Measurements from ENCODE around the gene CMTM8.
A peak's percentile ranks its signal among the peaks of the same experiment; 100 is the strongest.

CMTM8 gene

GRCh38 chr3:32219537-32219936 is 18.9 kb upstream of the CMTM8 start:
- no peaks in the 10 kb centered on the region for H3K36me3 ChIP-seq (replicated peaks in 1 of 2; ENCODE audit: control insufficient read depth in 2 of 2, insufficient read depth in 2 of 2, low read length in 2 of 2)
- H3K18ac ChIP-seq (ENCODE audit: low read length) = no peak overlapping the region

DNA sequence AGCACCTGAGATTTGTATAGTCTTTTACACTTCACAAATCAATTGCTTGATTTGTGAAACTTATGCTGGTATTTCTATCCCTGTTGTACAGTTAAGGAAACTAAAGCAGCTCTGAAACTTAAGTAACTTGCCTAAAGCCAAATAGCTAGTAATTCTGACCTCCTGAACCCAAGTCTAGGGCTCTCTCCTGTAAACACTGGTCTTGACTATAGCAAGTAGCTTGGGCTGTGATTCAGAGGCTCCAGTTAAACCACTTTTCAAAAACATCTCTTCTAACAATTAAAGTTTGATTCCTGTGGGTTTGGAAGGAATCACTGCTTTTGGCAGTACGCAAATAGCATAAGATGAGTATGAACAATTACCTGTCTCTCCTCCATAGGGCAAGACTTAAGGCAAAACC is 18.5 kb upstream of the CMTM8 start:
- H2BK15ac ChIP-seq (ENCODE audit: low read length) = no peak overlapping the region
- H3K23ac ChIP-seq (ENCODE audit: low read depth, low read length, poor library complexity) = no peak overlapping the region
- H2BK120ac ChIP-seq (ENCODE audit: low read depth, low read length) = no peak overlapping the region
- H2BK5ac ChIP-seq (ENCODE audit: low read length) = no peak overlapping the region
- H3K18ac ChIP-seq (ENCODE audit: low read length) = no peak overlapping the region
- no peak overlapping the region for H4K8ac ChIP-seq (ENCODE audit: low read depth, low read length)
- no peak overlapping the region for H3K4me2 ChIP-seq (ENCODE audit: insufficient read depth, low read length, poor library complexity, severe bottlenecking)
- no peak overlapping the region for H2AK5ac ChIP-seq (ENCODE audit: low read depth, low read length)
- H3K4me1 ChIP-seq (ENCODE audit: control insufficient read depth in 2 of 2, insufficient read depth in 1 of 2, low read depth in 1 of 2, low read length in 2 of 2) = peaks cover 2 to 14% of the 10 kb centered on the region in 2 donors
- H3K14ac ChIP-seq (ENCODE audit: low read length) = no peak overlapping the region
- H2BK12ac ChIP-seq (ENCODE audit: low read length) = no peak overlapping the region
- no peak overlapping the region for H4K91ac ChIP-seq (ENCODE audit: low read depth, low read length, poor library complexity)
- H3K27me3 ChIP-seq (ENCODE audit: control insufficient read depth in 3 of 3, insufficient read depth in 3 of 3, low read depth in 1 of 3, low read length in 3 of 3) = peaks cover 0 to 2% (median 0%) of the 10 kb centered on the region in 3 experiments
- no peaks in the 10 kb centered on the region for H3K36me3 ChIP-seq (replicated peaks in 1 of 2; ENCODE audit: control insufficient read depth in 2 of 2, insufficient read depth in 2 of 2, low read length in 2 of 2)
- WGBS, 2 donors (ENCODE audit: extremely low coverage in 2 of 2, insufficient read length in 2 of 2, insufficient replicate concordance in 1 of 2) = no CpG with 5 or more reads among the region's 1 CpG
- H3K9me3 ChIP-seq (replicated peaks in 1 of 2; ENCODE audit: control insufficient read depth in 2 of 2, insufficient read depth in 1 of 2, low read depth in 1 of 2, low read length in 2 of 2) = no peaks in the 10 kb centered on the region
- H3K9ac ChIP-seq (ENCODE audit: low read depth, low read length, poor library complexity) = no peak overlapping the region
- no peak overlapping the region for H3K27ac ChIP-seq (replicated peaks; ENCODE audit: low read length)
- peak overlapping the region; percentile 11 for H2AFZ ChIP-seq (ENCODE audit: low read length)
- H3K79me1 ChIP-seq (ENCODE audit: low read depth, low read length) = no peaks in the 10 kb centered on the region
- no peak overlapping the region for H3K4me3 ChIP-seq (ENCODE audit: low read length in 2 of 2)
- no peak overlapping the region for H3K4ac ChIP-seq (ENCODE audit: low read length)
- no peak for DNase-seq (ENCODE audit: low spot score)

More at GRCh38 chr3:32219537-32219936, 18.9 kb upstream of the CMTM8 start:
- Histone ChIP-seq H3K79me1 (ENCODE audit: low read depth, low read length) (no peaks in the 10 kb centered on the region), H3K27me3 (ENCODE audit: control insufficient read depth in 3 of 3, insufficient read depth in 3 of 3, low read depth in 1 of 3, low read length in 3 of 3) (peaks cover 0 to 2% (median 0%) of the 10 kb centered on the region in 3 experiments), H3K9ac (ENCODE audit: low read depth, low read length, poor library complexity) (no peak overlapping the region), H2BK5ac (ENCODE audit: low read length) (no peak overlapping the region), H3K27ac (replicated peaks; ENCODE audit: low read length) (no peak overlapping the region), H2BK120ac (ENCODE audit: low read depth, low read length) (no peak overlapping the region), H2AFZ (ENCODE audit: low read length) (no peak overlapping the region), H3K4me1 (ENCODE audit: control insufficient read depth in 2 of 2, insufficient read depth in 1 of 2, low read depth in 1 of 2, low read length in 2 of 2) (peaks cover 2 to 14% of the 10 kb centered on the region in 2 donors), H3K9me3 (replicated peaks in 1 of 2; ENCODE audit: control insufficient read depth in 2 of 2, insufficient read depth in 1 of 2, low read depth in 1 of 2, low read length in 2 of 2) (no peaks in the 10 kb centered on the region), H3K4ac (ENCODE audit: low read length) (no peak overlapping the region), H2BK15ac (ENCODE audit: low read length) (no peak overlapping the region), H3K14ac (ENCODE audit: low read length) (no peak overlapping the region), H3K4me3 (ENCODE audit: low read length in 2 of 2) (no peak overlapping the region), H4K8ac (ENCODE audit: low read depth, low read length) (no peak overlapping the region), H3K4me2 (ENCODE audit: insufficient read depth, low read length, poor library complexity, severe bottlenecking) (no peak overlapping the region), H4K91ac (ENCODE audit: low read depth, low read length, poor library complexity) (no peak overlapping the region), H2AK5ac (ENCODE audit: low read depth, low read length) (no peak overlapping the region), H3K23ac (ENCODE audit: low read depth, low read length, poor library complexity) (no peak overlapping the region), H2BK12ac (ENCODE audit: low read length) (no peak overlapping the region)
- no peak for DNase-seq (ENCODE audit: low spot score)
- WGBS, 2 donors (ENCODE audit: extremely low coverage in 2 of 2, insufficient read length in 2 of 2, insufficient replicate concordance in 1 of 2) = no CpG with 5 or more reads among the region's 4 CpGs

DNA sequence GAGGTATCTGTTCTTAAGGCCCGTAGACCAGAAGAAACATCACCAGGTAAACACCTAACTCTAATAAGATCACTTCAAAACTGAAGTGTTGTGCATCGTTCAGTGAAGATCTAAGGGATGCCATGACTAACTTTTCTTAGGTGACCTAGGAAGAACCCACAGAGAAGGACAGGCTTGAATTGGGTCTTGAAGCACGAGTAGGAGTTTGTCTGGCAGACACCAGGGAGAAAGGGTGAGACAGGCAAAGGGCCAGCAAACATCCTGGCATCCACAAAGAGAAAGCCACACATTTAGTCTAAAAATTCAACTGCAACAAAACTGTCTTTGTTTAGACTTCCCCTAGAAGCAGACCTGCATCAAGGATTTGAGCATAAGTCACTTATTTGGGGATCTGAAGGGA is 15.5 kb upstream of the CMTM8 start:
- H3K9ac ChIP-seq (ENCODE audit: low read depth, low read length, poor library complexity) = no peak overlapping the region
- H2AFZ ChIP-seq (ENCODE audit: low read length) = peak overlapping the region; percentile 17
- H3K4me1 ChIP-seq (ENCODE audit: control insufficient read depth in 2 of 2, insufficient read depth in 1 of 2, low read depth in 1 of 2, low read length in 2 of 2) = peaks cover 2 to 14% of the 10 kb centered on the region in 2 donors
- no peak overlapping the region for H2BK12ac ChIP-seq (ENCODE audit: low read length)
- no peak overlapping the region for H2AK5ac ChIP-seq (ENCODE audit: low read depth, low read length)
- H4K91ac ChIP-seq (ENCODE audit: low read depth, low read length, poor library complexity) = no peak overlapping the region
- no peaks in the 10 kb centered on the region for H3K79me1 ChIP-seq (ENCODE audit: low read depth, low read length)
- no peak overlapping the region for H3K4me2 ChIP-seq (ENCODE audit: insufficient read depth, low read length, poor library complexity, severe bottlenecking)
- no peak overlapping the region for H3K27ac ChIP-seq (replicated peaks; ENCODE audit: low read length)
- H3K27me3 ChIP-seq (ENCODE audit: control insufficient read depth in 3 of 3, insufficient read depth in 3 of 3, low read depth in 1 of 3, low read length in 3 of 3) = peaks cover 0 to 2% (median 0%) of the 10 kb centered on the region in 3 experiments
- no peak overlapping the region for H2BK5ac ChIP-seq (ENCODE audit: low read length)
- no peak overlapping the region for H2BK15ac ChIP-seq (ENCODE audit: low read length)
- H3K18ac ChIP-seq (ENCODE audit: low read length) = no peak overlapping the region
- no peak overlapping the region for H3K4me3 ChIP-seq (ENCODE audit: low read length in 2 of 2)
- no peak overlapping the region for H3K14ac ChIP-seq (ENCODE audit: low read length)
- no peak overlapping the region for H2BK120ac ChIP-seq (ENCODE audit: low read depth, low read length)
- H3K36me3 ChIP-seq (replicated peaks in 1 of 2; ENCODE audit: control insufficient read depth in 2 of 2, insufficient read depth in 2 of 2, low read length in 2 of 2) = no peaks in the 10 kb centered on the region
- H3K9me3 ChIP-seq (replicated peaks in 1 of 2; ENCODE audit: control insufficient read depth in 2 of 2, insufficient read depth in 1 of 2, low read depth in 1 of 2, low read length in 2 of 2) = peaks cover 0 to 2% of the 10 kb centered on the region in 2 donors
- WGBS, 2 donors (ENCODE audit: extremely low coverage in 2 of 2, insufficient read length in 2 of 2, insufficient replicate concordance in 1 of 2) = no CpG with 5 or more reads among the region's 3 CpGs
- H4K8ac ChIP-seq (ENCODE audit: low read depth, low read length) = no peak overlapping the region
- no peak overlapping the region for H3K23ac ChIP-seq (ENCODE audit: low read depth, low read length, poor library complexity)
- DNase-seq (ENCODE audit: low spot score) = no peak
- no peak overlapping the region for H3K4ac ChIP-seq (ENCODE audit: low read length)

GRCh38 chr3:32224016-32224516 is 14.4 kb upstream of the CMTM8 start:
- Histone ChIP-seq H2BK15ac (ENCODE audit: low read length) (no peak overlapping the region), H3K18ac (ENCODE audit: low read length) (no peak overlapping the region), H2BK5ac (ENCODE audit: low read length) (no peak overlapping the region), H3K4me1 (ENCODE audit: control insufficient read depth in 2 of 2, insufficient read depth in 1 of 2, low read depth in 1 of 2, low read length in 2 of 2) (peaks cover 2 to 14% of the 10 kb centered on the region in 2 donors), H3K4me3 (ENCODE audit: low read length in 2 of 2) (no peak overlapping the region), H3K36me3 (replicated peaks in 1 of 2; ENCODE audit: control insufficient read depth in 2 of 2, insufficient read depth in 2 of 2, low read length in 2 of 2) (no peaks in the 10 kb centered on the region), H3K79me1 (ENCODE audit: low read depth, low read length) (no peaks in the 10 kb centered on the region), H3K23ac (ENCODE audit: low read depth, low read length, poor library complexity) (no peak overlapping the region), H2BK120ac (ENCODE audit: low read depth, low read length) (no peak overlapping the region), H3K9ac (ENCODE audit: low read depth, low read length, poor library complexity) (no peak overlapping the region), H2BK12ac (ENCODE audit: low read length) (no peak overlapping the region), H3K27me3 (ENCODE audit: control insufficient read depth in 3 of 3, insufficient read depth in 3 of 3, low read depth in 1 of 3, low read length in 3 of 3) (peaks cover 0 to 2% (median 0%) of the 10 kb centered on the region in 3 experiments), H3K4ac (ENCODE audit: low read length) (no peak overlapping the region), H3K9me3 (replicated peaks in 1 of 2; ENCODE audit: control insufficient read depth in 2 of 2, insufficient read depth in 1 of 2, low read depth in 1 of 2, low read length in 2 of 2) (peaks cover 0 to 2% of the 10 kb centered on the region in 2 donors), H3K14ac (ENCODE audit: low read length) (no peak overlapping the region), H3K27ac (replicated peaks; ENCODE audit: low read length) (no peak overlapping the region), H2AFZ (ENCODE audit: low read length) (peak overlapping the region; percentile 19), H3K4me2 (ENCODE audit: insufficient read depth, low read length, poor library complexity, severe bottlenecking) (no peak overlapping the region), H2AK5ac (ENCODE audit: low read depth, low read length) (no peak overlapping the region), H4K8ac (ENCODE audit: low read depth, low read length) (no peak overlapping the region), H4K91ac (ENCODE audit: low read depth, low read length, poor library complexity) (no peak overlapping the region)
- WGBS, 2 donors (ENCODE audit: extremely low coverage in 2 of 2, insufficient read length in 2 of 2, insufficient replicate concordance in 1 of 2) = no CpG with 5 or more reads among the region's 5 CpGs
- DNase-seq (ENCODE audit: low spot score) = no peak
